NCI-H2227 (cell line): ENCODE data around the gene TRIM42.

ENCODE experiments used
- DNase-seq: peaks from one replicate; lab custom pipeline; 2025; ENCODE audit not compliant: unreplicated experiment; lab: John Stamatoyannopoulos, UW

TRIM42 gene

GRCh38 chr3:140677764-140678163 lies at the start of gene TRIM42:
TSS of gene TRIM42 (plus strand) at chr3:140678064. CDS start at chr3:140678230, 166 bp downstream.
- no peak for DNase-seq

GRCh38 chr3:140628606-140629005 lies 49.3 kb upstream of the TRIM42 start:
- no peak for DNase-seq

GRCh38 chr3:140629357-140630137 lies 48.3 kb upstream of the TRIM42 start:
- DNase-seq: no peak

DNA sequence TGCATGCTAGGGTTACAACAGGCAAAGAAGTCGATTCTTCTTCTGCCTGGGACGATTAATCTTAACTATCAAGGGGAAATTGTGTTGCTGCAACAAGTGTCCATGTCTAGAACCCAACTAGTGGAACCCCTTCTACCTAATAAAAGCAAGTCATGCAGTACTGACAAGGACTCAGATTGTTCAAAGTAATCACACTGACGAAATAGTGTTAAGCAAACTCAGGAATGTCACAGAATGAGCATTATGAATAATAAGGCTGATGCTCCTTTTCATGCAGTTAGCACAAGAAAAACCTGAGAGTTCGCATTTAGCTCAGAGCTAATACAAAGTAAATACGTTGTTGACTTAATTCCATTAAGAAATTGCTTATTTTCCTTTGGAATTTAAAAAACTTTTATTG lies 47.5 kb upstream of the TRIM42 start:
- DNase-seq: no peak

DNA sequence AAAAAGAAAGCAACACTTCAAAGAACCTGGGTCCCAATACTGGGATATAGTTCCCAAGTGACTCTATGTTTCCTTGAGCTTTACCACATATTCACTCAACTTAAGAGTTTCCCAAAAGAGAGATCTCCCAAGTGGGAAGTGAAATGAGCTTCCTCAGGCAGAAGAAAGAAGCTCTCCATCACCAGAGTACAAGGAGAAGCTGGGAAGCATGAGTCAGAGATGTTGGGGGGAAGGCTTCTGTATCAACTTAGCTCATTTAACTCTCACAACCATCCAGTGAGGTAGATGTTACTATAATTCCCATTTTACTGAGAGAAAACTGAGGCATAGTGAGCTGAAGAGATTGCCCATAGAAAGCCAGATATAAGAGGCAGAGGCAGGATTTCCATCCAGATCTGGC lies 47.0 kb upstream of the TRIM42 start:
- no peak for DNase-seq

- DNase-seq: no peak
Observed at GRCh38 chr3:140635276-140635675, 42.6 kb upstream of the TRIM42 start.

- DNase-seq: no peak
Observed at GRCh38 chr3:140636406-140637138, 41.3 kb upstream of the TRIM42 start.

- DNase-seq: no peak
Observed at GRCh38 chr3:140651287-140651686, 26.6 kb upstream of the TRIM42 start.

DNA sequence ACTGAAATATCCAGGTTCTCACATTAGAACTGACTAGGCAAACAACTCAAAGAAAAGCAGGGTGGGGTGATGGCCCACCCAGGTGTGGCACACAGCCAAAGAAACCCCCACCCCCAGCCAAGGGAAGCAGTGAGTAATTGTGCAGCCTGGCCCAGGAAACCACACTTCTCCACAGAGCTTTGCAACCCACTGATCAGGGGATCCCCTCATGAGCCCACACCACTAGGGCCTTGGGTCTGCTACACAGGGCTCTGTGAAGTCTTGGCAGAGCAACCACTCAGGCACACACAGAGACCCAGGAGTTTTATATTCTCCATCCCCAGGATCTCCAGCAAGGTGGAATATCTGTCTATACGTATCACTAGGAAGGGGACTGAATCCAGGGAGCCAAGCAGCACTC lies 22.2 kb upstream of the TRIM42 start:
- DNase-seq: no peak

DNA sequence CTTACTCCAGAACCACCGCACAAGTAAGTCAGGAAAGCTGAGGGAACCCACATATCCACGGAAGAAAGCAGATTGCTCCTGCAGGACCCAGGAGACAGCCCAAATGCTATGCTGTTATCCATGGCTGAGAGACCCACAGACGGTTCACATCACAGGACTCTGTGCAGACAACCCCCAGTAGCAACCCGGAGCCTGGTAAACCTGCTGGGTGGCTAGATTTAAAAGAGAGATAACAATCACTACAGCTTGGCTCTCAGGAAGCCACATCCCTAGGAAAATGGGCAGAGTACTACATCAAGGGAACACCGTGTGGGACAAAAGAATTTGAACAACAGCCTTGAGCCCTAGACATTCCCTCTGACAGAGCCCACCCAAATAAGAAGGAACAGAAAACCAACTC lies 13.8 kb upstream of the TRIM42 start:
- no peak for DNase-seq

DNA sequence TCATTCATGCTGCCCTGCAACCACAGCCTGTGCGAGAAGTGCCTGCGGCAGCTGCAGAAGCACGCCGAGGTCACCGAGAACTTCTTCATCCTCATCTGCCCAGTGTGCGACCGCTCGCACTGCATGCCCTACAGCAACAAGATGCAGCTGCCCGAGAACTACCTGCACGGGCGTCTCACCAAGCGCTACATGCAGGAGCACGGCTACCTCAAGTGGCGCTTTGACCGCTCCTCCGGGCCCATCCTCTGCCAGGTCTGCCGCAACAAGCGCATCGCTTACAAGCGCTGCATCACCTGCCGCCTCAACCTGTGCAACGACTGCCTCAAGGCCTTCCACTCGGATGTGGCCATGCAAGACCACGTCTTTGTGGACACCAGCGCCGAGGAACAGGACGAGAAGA lies 4.7 kb downstream of the TRIM42 start:
- no peak for DNase-seq

DNA sequence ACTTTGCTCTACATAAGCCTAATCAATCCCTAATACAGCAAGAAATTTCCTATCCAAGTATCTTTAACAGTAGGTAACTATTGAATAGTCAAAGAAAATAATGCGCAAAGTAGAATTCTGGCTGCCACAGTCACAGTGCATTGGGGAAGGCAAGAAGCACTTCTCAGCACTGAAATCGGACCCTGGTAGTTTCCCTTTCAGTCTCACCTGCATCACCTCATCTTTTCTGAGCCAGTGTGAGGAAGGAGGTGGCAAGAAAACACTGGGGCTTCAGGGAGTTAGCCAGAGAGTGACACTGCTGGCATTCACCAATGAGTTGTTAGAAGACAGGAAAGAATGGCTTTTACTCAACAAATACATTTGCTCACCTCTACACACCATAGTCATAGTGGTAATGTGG lies 8.3 kb downstream of the TRIM42 start:
- no peak for DNase-seq

DNA sequence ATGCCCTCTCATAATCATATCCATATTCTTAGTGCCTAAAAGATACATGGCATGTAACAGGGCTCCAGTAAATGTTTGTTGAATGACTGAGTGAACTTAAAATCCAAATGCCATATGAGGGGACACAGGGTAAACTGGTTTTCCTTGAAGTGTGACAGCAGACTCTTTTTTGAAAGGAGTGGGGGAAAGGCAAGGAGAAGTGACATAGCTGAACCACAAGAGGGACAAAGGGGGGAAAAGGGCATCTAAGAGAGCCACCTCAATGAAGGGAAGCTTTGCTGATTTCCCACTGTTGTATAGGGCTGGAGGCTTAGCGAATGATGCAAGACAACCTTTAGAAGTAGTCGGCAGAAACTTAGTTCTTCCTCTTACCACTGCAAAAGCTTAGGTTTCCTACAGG lies 9.1 kb downstream of the TRIM42 start:
- no peak for DNase-seq

- no peak for DNase-seq
Observed at GRCh38 chr3:140695361-140696061, 17.6 kb downstream of the TRIM42 start.

GRCh38 chr3:140699516-140700231 lies 21.8 kb downstream of the TRIM42 start:
- DNase-seq: no peak

DNA sequence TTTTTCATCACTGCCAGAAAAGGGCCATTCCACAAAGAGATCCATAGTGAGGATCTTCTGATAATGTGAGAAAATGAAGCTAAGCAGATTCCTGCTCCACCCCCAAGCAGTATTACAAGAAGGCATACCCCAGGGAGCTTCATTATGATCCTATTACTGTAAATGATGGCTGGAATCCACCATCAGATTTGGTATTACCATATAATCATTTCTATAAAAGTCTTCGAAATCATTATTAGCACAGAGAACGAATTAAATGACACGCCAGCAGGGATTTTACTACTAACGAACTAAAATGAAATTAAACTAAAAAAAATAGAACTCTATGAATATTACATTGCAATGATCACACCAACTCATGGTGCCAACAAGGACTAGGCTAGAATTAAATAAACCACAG lies 24.4 kb downstream of the TRIM42 start:
- DNase-seq: no peak

GRCh38 chr3:140703496-140703895 lies 25.6 kb downstream of the TRIM42 start:
- no peak for DNase-seq

GRCh38 chr3:140704733-140705132 lies 26.9 kb downstream of the TRIM42 start:
- no peak for DNase-seq

DNA sequence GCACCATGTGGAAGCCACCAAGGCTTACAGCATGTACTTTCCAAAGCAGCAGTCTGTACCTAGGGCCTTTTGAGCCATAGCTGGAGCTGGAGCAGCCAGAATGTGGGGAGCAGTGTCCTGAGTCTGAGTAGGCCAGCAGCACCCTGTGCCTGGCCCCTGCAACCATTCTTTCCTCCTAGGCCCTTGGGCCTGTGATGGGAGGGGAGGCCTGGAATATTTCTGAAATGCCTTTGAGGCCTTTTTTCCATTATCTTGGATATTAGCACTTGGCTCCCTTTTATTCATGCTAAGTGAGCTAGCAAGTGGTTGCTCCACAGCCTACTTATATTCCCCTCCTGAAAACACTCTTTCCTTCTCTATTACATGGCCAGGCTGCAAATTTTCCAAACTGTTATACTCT lies 28.1 kb downstream of the TRIM42 start:
- DNase-seq: no peak

DNA sequence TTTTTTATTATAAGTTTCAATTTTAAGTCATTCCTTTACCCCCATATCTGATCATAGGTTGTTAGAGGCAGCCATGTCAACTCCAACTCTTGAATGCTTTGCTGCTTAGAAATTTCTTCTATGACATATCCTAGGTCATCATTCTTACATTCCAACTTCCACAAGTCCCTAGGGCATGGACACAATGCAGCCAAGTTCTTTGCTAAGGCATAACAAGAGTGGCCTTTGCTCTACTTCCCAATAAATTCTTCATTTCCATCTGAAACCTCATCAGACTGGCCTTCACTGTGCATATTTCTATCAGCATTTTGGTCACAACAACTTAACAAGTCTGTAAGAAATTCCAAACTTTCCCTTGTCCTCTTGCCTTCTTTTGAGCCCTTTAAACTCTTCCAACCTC lies 28.5 kb downstream of the TRIM42 start:
- DNase-seq: no peak

- DNase-seq: no peak
Observed at GRCh38 chr3:140708815-140709214, 31.0 kb downstream of the TRIM42 start.
